B cell (primary cell): ENCODE results near the gene NEBL.

Source experiments
- CTCF ChIP-seq: fragments of 200-600 bp; IDR thresholded peaks from one replicate; pipeline ENCODE4 v1.8.0; 2022; ENCODE audit warnings: antibody characterized with exemption, mild to moderate bottlenecking
- EZH2 ChIP-seq: IDR thresholded peaks from 2 replicates; pipeline ENCODE4 v1.6.1; 2012; ENCODE audit warnings: borderline replicate concordance, low read depth, mild to moderate bottlenecking, moderate library complexity, low read length; ENCODE audit not compliant: insufficient read depth, poor library complexity, severe bottlenecking

DNA sequence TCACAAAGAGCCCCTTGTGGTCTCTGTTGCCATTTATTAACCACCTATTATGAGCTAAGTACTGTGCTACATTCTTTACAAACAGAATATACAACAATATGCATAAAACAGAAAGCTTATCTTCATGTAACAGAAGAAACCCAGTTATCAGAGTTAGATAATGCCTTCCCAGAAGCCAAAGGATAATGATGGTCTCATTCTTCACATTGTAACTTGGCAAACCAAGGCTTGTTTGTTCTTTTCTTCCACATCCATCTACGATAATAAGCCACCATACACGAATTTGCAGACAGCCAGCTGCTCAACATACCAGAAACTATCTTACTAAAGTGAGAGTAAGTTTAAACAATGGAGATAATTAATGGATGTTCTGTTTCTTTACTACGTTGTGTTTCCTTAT lies 127.6 kb downstream of the NEBL start:
- TF ChIP-seq CTCF (no peak), EZH2 (no peak)
